Osteocyte (in vitro differentiated cells): Measurements from ENCODE around the gene RPS23. TPM values are rescaled to one million over a fixed set of nuclear protein-coding genes. Genes with fewer than 3 reads are reported as not detected.

Experiments
- DNase-seq: peaks from one replicate; pipeline ENCODE4 v3.0.0; 2021; ENCODE audit warnings: mixed read lengths; ENCODE audit not compliant: unreplicated experiment; ENCODE audit errors: extremely low spot score
- H3K27ac Mint-ChIP-seq: one replicate; pipeline ENCODE4 v1.8.0; 2021; ENCODE audit warnings: mild to moderate bottlenecking, mixed read lengths; ENCODE audit not compliant: unreplicated experiment
- H3K27me3 Mint-ChIP-seq: one replicate; pipeline ENCODE4 v1.8.0; 2021; ENCODE audit warnings: mixed read lengths; ENCODE audit not compliant: unreplicated experiment
- H3K36me3 Mint-ChIP-seq: one replicate; pipeline ENCODE4 v1.8.0; 2021; ENCODE audit warnings: mixed read lengths; ENCODE audit not compliant: unreplicated experiment
- H3K4me1 Mint-ChIP-seq: one replicate; pipeline ENCODE4 v1.8.0; 2021; ENCODE audit warnings: mixed read lengths; ENCODE audit not compliant: unreplicated experiment
- H3K4me3 Mint-ChIP-seq: one replicate; pipeline ENCODE4 v1.8.0; 2021; ENCODE audit warnings: mild to moderate bottlenecking, moderate library complexity, mixed read lengths; ENCODE audit not compliant: unreplicated experiment
- H3K9me3 Mint-ChIP-seq: one replicate; pipeline ENCODE4 v1.8.0; 2021; ENCODE audit warnings: mixed read lengths; ENCODE audit not compliant: unreplicated experiment
- total RNA-seq: library from RNA; stranded (reverse); gene quantifications from 2 replicates; pipeline ENCODE4 v1.2.1, GENCODE V29; 2021
- TF ChIP-seq, protein P1 (sequence below): fragments of 200-600 bp; sonication (generic); IDR thresholded peaks from 2 replicates; pipeline ENCODE4 v1.5.0; 2021; ENCODE audit warnings: antibody characterized with exemption, mild to moderate bottlenecking, moderate library complexity

RPS23 gene
- total RNA-seq, 1 donor from 2014 or later = 1,751 TPM

DNA sequence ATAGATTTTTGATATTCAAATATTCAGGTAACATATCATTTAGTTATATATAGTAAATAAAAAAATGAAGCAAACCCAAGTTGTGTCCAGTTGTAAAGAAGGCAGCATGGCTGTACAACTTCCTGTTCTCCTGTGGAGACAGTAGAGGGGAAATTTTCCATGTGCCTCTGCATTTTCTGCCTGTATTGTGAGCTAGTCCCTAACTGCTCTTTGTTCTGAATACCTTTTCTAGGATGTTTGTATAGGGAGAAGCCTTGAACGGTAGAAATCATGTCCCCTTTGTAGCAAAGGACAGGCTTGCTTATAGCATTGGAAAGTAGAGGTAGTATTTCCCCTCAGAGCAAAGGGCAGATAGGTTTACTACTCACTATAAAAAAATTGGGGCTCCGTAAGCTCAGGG is 13.3 kb upstream of the RPS23 start:
- Mint-ChIP-seq H3K36me3 (no peaks in the 10 kb centered on the region), H3K9me3 (no peaks in the 10 kb centered on the region), H3K4me1 (no peaks in the 10 kb centered on the region), H3K27me3 (no peaks in the 10 kb centered on the region), H3K27ac (no peak overlapping the region), H3K4me3 (no peak overlapping the region)
- DNase-seq = no peak
- TF ChIP-seq, protein P1, sequence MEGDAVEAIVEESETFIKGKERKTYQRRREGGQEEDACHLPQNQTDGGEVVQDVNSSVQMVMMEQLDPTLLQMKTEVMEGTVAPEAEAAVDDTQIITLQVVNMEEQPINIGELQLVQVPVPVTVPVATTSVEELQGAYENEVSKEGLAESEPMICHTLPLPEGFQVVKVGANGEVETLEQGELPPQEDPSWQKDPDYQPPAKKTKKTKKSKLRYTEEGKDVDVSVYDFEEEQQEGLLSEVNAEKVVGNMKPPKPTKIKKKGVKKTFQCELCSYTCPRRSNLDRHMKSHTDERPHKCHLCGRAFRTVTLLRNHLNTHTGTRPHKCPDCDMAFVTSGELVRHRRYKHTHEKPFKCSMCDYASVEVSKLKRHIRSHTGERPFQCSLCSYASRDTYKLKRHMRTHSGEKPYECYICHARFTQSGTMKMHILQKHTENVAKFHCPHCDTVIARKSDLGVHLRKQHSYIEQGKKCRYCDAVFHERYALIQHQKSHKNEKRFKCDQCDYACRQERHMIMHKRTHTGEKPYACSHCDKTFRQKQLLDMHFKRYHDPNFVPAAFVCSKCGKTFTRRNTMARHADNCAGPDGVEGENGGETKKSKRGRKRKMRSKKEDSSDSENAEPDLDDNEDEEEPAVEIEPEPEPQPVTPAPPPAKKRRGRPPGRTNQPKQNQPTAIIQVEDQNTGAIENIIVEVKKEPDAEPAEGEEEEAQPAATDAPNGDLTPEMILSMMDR = no peak

DNA sequence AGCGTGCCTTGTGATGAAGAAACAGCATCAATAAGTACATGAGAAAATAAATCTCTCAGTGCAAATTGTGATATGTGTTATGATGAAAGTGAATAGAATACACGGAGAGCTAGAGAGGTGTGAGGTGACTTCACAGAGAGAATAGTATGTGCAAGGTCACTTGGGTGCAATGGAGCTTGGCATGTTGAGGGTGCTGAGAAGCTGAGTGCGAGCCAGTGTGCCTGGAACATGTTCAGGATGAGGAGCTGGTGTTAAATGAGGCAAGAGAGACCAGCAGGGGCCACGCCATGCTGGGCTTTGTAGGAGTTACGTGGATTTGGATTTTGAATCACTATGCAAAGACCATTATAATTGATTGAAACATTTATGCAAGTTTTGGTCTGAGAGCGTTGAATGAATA is 12.8 kb upstream of the RPS23 start:
- Mint-ChIP-seq H3K9me3 (no peaks in the 10 kb centered on the region), H3K27me3 (no peaks in the 10 kb centered on the region), H3K36me3 (no peaks in the 10 kb centered on the region), H3K4me3 (no peak overlapping the region), H3K4me1 (no peaks in the 10 kb centered on the region), H3K27ac (no peak overlapping the region)
- DNase-seq = no peak
- TF ChIP-seq, protein P1 = no peak

DNA sequence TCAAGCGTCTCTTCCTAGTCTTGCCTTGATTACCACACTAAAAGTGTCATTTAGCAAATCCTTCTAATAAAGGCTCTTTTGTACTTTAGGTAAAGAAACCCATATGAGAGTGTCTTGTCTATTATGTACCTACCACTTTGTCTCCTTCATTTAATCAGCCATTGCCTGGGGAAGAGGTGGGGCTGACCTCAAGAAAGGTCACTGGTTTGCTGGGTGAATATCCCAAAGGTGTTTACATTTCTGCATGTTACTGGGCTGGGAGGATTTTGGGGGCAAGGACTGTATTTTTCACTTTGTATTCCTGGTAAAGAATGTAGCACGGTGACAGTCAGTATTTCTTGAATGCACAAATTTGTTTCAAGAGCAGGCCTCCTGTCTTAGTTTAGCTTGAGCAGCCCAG is 11.9 kb upstream of the RPS23 start:
- Mint-ChIP-seq H3K4me1 (no peaks in the 10 kb centered on the region), H3K9me3 (no peaks in the 10 kb centered on the region), H3K36me3 (no peaks in the 10 kb centered on the region), H3K27me3 (no peaks in the 10 kb centered on the region), H3K4me3 (no peak overlapping the region), H3K27ac (no peak overlapping the region)
- TF ChIP-seq, protein P1 = no peak
- DNase-seq = no peak

DNA sequence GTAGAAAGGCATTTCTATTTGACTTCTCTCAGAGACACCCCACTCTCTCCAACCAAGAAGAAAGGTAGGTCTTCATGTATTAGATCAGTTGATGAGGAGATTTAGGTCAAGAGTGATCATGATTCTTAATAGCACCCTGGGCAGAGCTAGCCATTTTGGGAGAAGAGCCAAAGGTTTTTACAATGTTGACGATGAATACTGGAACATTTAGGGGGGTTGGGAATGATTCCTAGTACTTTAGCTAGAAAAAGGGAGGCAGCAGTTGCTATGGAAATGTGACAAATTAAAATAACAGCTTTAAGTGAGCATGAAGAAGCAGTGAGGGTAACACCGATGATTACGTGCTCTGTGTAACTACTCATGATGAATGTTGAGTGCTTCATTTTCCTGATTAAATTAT is 9.5 kb upstream of the RPS23 start:
- Mint-ChIP-seq H3K4me3 (no peak overlapping the region), H3K27me3 (no peaks in the 10 kb centered on the region), H3K4me1 (peaks cover 2% of the 10 kb centered on the region), H3K27ac (no peak overlapping the region), H3K9me3 (no peaks in the 10 kb centered on the region), H3K36me3 (no peaks in the 10 kb centered on the region)
- TF ChIP-seq, protein P1 = no peak
- no peak for DNase-seq

DNA sequence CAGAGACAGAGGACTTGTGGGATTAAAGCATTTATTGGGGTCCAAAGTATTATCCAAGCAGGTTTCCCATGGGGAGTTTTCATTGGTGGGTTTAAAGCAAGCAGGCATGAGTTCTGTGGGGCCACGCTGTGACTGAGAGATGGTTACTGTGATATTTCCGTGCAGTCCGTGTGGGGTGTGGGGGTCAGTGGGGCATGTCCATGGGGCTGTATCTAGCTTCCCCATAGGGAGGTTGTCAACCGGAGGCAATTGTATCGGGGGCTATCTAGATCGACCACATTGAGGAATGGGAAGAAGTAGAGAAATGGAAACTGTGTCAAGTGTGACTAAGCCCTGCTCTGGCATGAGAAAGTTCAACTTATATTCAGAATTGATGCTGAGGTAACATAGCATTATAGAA is 7.1 kb upstream of the RPS23 start:
- Mint-ChIP-seq H3K36me3 (no peaks in the 10 kb centered on the region), H3K4me1 (peaks cover 7% of the 10 kb centered on the region), H3K27me3 (no peaks in the 10 kb centered on the region), H3K9me3 (no peaks in the 10 kb centered on the region), H3K27ac (no peak overlapping the region), H3K4me3 (no peak overlapping the region)
- TF ChIP-seq, protein P1 = no peak
- no peak for DNase-seq
